Measurements from ENCODE around the gene HVCN1.
A peak's percentile ranks its signal among the peaks of the same experiment; 100 is the strongest.

HVCN1 gene

DNA sequence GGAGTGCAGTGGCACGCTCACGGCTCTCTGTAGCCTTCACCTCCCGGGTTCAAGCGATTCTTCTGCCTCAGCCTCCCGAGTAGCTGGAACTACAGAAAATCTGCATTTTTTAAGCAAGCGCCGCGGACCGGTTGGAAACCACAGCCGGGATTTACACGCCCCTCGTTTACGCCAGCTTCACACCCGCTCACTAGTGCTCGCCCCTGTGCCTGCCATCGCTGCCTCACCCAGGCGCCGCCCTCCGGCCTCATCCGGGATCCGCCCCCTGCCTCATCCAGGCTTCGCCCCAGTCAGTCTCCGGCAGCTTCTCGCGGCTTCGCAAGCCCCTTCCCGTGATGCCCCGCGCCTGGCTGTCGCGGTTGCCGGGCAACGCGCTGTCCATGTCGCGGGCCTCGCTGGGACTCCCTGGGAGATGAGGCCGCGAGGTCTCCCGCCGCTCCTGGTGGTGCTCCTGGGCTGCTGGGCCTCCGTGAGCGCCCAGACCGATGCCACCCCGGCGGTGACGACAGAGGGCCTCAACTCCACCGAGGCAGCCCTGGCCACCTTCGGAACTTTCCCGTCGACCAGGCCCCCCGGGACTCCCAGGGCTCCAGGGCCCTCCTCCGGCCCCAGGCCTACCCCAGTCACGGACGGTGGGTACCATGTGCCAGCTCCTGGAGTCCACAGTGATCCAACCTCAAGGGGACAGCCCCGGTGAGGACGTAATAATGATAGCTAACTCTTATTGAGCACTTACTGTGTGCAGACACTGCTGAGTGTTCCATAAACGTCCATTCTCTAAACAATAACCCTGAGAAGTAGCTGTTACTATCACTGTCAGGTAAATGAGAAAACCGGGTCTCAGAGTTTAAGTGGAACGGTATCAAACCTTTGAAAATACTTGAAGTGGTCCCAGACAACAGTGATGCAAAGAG lies 74.9 kb downstream of the HVCN1 start, which contains the start of gene TCTN1:
TSS of gene TCTN1 (plus strand) at position 359 of the 914 bp plus-strand sequence. CDS start at position 413, 54 bp downstream.
- DNase-seq, result peak; percentile 80

DNA sequence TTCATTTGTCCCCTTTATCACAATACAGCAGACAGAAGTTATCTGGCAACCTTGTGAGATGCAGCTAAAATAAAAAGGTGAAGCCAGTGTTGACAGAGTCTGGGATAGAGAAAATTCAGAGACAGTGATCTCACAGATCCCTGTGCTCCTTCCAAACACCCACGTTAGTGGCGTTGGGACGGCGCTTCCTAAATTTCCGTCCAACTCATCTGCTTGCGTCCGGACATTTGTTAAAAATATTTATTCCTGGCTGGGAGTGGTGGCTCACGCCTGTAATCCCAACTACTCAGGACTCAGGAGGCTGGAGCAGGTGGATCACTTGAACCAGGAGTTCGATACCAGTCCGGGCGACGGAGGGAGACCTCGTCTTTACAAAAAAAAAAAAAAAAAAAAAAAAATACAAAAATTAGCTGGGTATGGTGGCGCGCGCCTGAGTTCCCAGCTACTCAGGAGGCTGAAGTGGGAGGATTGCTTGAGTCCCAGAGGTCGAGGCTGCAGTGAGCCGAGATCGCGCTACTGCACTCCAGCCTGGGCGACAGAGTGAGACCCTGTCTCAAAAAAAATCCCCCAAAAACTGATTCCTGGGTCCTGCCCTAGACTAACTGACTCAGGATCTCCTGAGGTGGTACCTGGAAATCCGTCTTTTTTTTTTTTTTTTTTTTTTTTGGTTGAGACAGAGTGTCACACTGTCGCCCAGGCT lies 75.7 kb downstream of the HVCN1 start:
- no peak for DNase-seq

DNA sequence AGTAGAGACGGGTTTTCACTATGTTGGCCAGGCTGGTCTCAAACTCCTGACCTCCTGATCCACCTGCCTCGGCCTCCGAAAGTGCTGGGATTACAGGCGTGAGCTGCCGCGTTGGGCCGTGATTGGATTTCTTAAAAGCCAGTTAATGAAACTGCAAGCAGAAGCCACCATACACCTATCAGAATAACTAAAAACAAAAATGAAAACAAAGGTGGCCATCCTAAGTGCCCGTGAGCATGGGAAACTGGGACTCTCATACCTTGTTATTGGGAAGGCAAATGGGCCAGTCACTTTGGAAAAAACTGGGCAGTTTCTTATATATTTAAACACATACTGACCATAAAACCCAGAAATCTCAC lies 82.7 kb downstream of the HVCN1 start:
- DNase-seq, result no peak

DNA sequence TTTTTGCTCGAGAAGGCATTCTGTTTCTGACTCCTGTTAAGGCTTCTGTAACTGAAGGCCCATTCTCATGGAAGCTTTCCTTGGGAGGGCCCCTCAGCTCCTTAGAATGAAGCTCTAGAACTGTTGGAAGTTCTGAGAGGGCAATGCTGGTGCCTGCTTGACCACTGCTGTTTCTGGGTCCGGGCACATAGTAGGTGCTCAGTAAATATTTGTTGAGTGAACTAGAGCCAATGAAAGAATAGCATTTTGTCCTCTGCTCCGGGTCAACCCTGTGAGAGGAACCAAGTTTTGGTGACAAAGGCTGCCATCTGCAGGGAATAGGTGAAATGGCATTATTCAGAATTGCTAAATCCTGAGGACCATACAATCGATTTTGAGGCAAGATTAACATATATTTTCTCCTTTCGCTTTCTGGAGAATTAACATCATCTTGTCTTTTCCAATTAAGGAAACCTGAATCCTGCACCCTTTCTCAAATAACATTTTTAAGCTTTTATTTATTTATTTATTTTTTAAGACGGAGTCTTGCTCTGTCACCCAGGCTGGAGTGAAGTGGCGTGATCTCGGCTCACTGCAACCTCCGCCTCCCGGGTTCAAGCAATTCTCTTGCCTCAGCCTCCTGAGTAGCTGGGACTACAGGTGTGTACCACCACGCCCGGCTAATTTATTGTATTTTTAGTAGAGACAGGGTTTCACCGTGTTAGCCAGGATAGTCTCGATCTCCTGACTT lies 86.7 kb downstream of the HVCN1 start:
- peak; percentile 29 for DNase-seq

DNA sequence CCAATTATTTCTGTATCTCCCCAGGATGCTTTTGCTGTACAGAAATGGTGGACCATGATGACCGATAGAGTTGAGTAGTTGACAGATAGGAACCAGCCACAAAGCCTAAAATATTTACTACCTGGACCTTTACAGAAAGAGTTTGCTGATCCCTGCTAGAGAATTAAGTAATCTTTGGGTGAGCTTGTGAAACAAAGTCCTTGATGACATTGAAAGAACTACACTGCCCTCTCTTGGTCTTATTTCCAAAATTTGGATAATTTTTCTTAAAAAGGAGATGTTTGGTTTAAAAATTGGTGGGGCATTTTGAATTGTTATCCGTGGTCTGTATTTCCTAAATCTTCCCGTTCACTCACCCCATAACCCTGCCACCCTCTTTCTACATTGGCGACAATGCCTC lies 88.7 kb downstream of the HVCN1 start:
- DNase-seq, result peak; percentile 67

DNA sequence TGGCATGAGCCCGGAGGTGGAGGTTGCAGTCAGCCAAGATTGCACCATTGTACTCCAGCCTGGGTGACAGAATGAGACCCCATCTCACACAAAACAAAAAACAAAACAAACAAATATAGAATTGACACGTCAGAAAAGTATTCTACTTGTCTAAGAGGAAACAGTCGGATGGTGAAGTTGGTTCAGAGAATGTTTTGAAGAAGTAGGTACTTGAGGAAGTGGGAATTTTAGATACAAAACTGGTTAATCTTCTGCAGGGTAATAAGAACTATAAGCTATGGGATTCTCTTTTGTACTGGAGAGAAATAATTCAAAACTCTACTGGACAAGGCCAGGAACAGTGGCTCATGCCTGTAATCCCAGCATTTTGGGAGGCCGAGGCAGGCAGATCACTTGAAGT lies 89.6 kb downstream of the HVCN1 start:
- no peak for DNase-seq

All from GF-D8 (cell line).